Neural progenitor cell (in vitro differentiated cells): ENCODE measurements around the gene SLC16A12. TPM values are rescaled to one million over a fixed set of nuclear protein-coding genes. Genes with fewer than 3 reads are reported as not detected.
"Not testable (repeated sequence)": the region's sequence is repeated elsewhere in the genome, so short reads cannot be mapped to it uniquely, and the experiment has no call there.

Experiments
- DNase-seq: peaks from one replicate; pipeline ENCODE4 v3.0.0-alpha.2; 2016; ENCODE audit warnings: low spot score
- H2AFZ ChIP-seq: fragments of 200-600 bp; sonication (generic); replicated peaks from 2 replicates; pipeline ENCODE4 v1.6.1; 2016; ENCODE audit warnings: antibody characterized with exemption
- H3F3A ChIP-seq: fragments of 200-600 bp; sonication (generic); 2 replicates; pipeline ENCODE4 v1.6.1; 2016; ENCODE audit warnings: antibody characterized with exemption, low read depth
- H3K27ac ChIP-seq: fragments of 200-600 bp; sonication (generic); 2 replicates; pipeline ENCODE4 v1.5.1; 2016; ENCODE audit warnings: mild to moderate bottlenecking
- H3K27me3 ChIP-seq: fragments of 200-600 bp; sonication (generic); 2 replicates; pipeline ENCODE4 v1.6.1; 2016; ENCODE audit warnings: mild to moderate bottlenecking, moderate library complexity
- H3K36me3 ChIP-seq: fragments of 200-600 bp; sonication (generic); 2 replicates; pipeline ENCODE4 v1.5.1; 2016
- H3K4me1 ChIP-seq: fragments of 200-600 bp; sonication (generic); 2 replicates; pipeline ENCODE4 v1.6.1; 2016; ENCODE audit warnings: mixed run types
- H3K4me2 ChIP-seq: fragments of 200-600 bp; sonication (generic); 2 replicates; pipeline ENCODE4 v1.6.1; 2016
- H3K4me3 ChIP-seq: fragments of 200-600 bp; sonication (generic); 2 replicates; pipeline ENCODE4 v1.5.1; 2016
- H3K79me2 ChIP-seq: fragments of 200-600 bp; sonication (generic); 2 replicates; pipeline ENCODE4 v1.6.1; 2016; ENCODE audit warnings: low read depth
- H3K9ac ChIP-seq: fragments of 200-600 bp; sonication (generic); 2 replicates; pipeline ENCODE4 v1.6.1; 2016
- H3K9me3 ChIP-seq: fragments of 200-600 bp; sonication (generic); 2 replicates; pipeline ENCODE4 v1.5.1; 2016; ENCODE audit warnings: low read depth
- H4K20me1 ChIP-seq: fragments of 200-600 bp; sonication (generic); 2 replicates; pipeline ENCODE4 v1.6.1; 2016; ENCODE audit warnings: low read depth
- H3K27ac Mint-ChIP-seq: 3 replicates; pipeline ENCODE4 v1.8.0; 2021; ENCODE audit warnings: mixed read lengths
- H3K27me3 Mint-ChIP-seq: 2 replicates; pipeline ENCODE4 v1.8.0; 2022; ENCODE audit warnings: low read depth, mild to moderate bottlenecking, inconsistent platforms, moderate library complexity, mixed read lengths; ENCODE audit not compliant: insufficient read depth
- H3K36me3 Mint-ChIP-seq: 3 replicates; pipeline ENCODE4 v1.8.0; 2021; ENCODE audit warnings: mixed read lengths
- H3K4me1 Mint-ChIP-seq: 3 replicates; pipeline ENCODE4 v1.8.0; 2021; ENCODE audit warnings: mixed read lengths
- H3K4me3 Mint-ChIP-seq: 3 replicates; pipeline ENCODE4 v1.8.0; 2021; ENCODE audit warnings: mild to moderate bottlenecking, moderate library complexity, mixed read lengths
- H3K9me3 Mint-ChIP-seq: 3 replicates; pipeline ENCODE4 v1.8.0; 2020; ENCODE audit warnings: mixed read lengths
- EZH2 ChIP-seq: fragments of 200-600 bp; sonication (generic); IDR thresholded peaks from 2 replicates; pipeline ENCODE4 v1.6.1; 2017; ENCODE audit warnings: antibody characterized with exemption, mild to moderate bottlenecking, moderate library complexity
- EZH2phosphoT487 ChIP-seq: fragments of 200-600 bp; sonication (generic); IDR thresholded peaks from 2 replicates; pipeline ENCODE4 v1.6.1; 2017; ENCODE audit warnings: antibody characterized with exemption
- total RNA-seq: library from RNA; depleted of rRNA; stranded (reverse); fragments of >200 nt; gene quantifications from 2 replicates; pipeline ENCODE4 v1.2.3, GENCODE V29; 2015; ENCODE audit warnings: low replicate concordance
- TF ChIP-seq, protein P1 (sequence below): fragments of 200-600 bp; sonication (generic); IDR thresholded peaks from 2 replicates; pipeline ENCODE4 v1.5.1; 2017; ENCODE audit warnings: antibody characterized with exemption, mild to moderate bottlenecking

Gene SLC16A12
- total RNA-seq, 1 donor from 2014 or later: not detected

- no peak overlapping the region for H3K9ac ChIP-seq
- no peaks in the 10 kb centered on the region for H4K20me1 ChIP-seq
- TF ChIP-seq EZH2phosphoT487 (no peak), EZH2 (no peak)
- TF ChIP-seq, protein P1, sequence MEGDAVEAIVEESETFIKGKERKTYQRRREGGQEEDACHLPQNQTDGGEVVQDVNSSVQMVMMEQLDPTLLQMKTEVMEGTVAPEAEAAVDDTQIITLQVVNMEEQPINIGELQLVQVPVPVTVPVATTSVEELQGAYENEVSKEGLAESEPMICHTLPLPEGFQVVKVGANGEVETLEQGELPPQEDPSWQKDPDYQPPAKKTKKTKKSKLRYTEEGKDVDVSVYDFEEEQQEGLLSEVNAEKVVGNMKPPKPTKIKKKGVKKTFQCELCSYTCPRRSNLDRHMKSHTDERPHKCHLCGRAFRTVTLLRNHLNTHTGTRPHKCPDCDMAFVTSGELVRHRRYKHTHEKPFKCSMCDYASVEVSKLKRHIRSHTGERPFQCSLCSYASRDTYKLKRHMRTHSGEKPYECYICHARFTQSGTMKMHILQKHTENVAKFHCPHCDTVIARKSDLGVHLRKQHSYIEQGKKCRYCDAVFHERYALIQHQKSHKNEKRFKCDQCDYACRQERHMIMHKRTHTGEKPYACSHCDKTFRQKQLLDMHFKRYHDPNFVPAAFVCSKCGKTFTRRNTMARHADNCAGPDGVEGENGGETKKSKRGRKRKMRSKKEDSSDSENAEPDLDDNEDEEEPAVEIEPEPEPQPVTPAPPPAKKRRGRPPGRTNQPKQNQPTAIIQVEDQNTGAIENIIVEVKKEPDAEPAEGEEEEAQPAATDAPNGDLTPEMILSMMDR: no peak
- Mint-ChIP-seq H3K4me1 (no peaks in the 10 kb centered on the region), H3K36me3 (no peaks in the 10 kb centered on the region), H3K4me3 (no peak overlapping the region), H3K9me3 (peaks cover 2% of the 10 kb centered on the region), H3K27me3 (peaks cover 3% of the 10 kb centered on the region), H3K27ac (no peak overlapping the region)
- no peak overlapping the region for H3K4me2 ChIP-seq
- H3K27me3 ChIP-seq: no peaks in the 10 kb centered on the region
- no peaks in the 10 kb centered on the region for H3K79me2 ChIP-seq
- DNase-seq: no peak
- no peak overlapping the region for H3K27ac ChIP-seq
- no peak overlapping the region for H2AFZ ChIP-seq
- no peak overlapping the region for H3K4me3 ChIP-seq
- H3K4me1 ChIP-seq: no peaks in the 10 kb centered on the region
- H3K36me3 ChIP-seq: no peaks in the 10 kb centered on the region
- no peaks in the 10 kb centered on the region for H3F3A ChIP-seq
- no peaks in the 10 kb centered on the region for H3K9me3 ChIP-seq
These were observed 84.5 kb downstream of the SLC16A12 start for GRCh38 chr10:89450901-89451300.

- H3K27me3 Mint-ChIP-seq, H3K27ac ChIP-seq, H2AFZ ChIP-seq, H3K9me3 ChIP-seq, H3K27me3 ChIP-seq, H3K79me2 ChIP-seq, H3K36me3 Mint-ChIP-seq, H3K27ac Mint-ChIP-seq, H3K36me3 ChIP-seq, H3K4me1 Mint-ChIP-seq, H3F3A ChIP-seq, H3K9me3 Mint-ChIP-seq, H3K4me3 ChIP-seq, H3K4me2 ChIP-seq, DNase-seq, H3K9ac ChIP-seq, H3K4me3 Mint-ChIP-seq, H3K4me1 ChIP-seq, H4K20me1 ChIP-seq: not testable (repeated sequence)
These were observed 90.6 kb downstream of the SLC16A12 start for GRCh38 chr10:89444819-89445218.

DNA sequence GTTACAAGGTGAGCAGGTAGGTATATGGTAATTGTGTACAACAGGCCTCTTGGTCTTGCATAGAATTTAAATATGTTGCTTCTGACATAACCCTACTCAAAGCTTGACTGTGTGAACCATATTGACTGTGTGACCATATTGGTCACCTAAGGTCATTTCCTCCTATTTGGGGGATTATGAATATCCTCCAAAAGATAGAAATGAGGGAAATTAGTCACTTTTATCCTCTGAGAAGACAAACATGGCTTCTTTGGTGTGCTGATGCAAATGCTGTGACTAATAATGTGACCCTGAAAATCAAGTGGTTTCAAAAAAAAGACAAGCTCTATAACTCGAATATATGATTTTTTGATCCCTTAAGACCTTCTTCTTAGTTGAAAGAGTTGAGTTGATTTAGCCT is 93.1 kb downstream of the SLC16A12 start:
- no peak overlapping the region for H3K4me2 ChIP-seq
- H2AFZ ChIP-seq: no peak overlapping the region
- H4K20me1 ChIP-seq: no peaks in the 10 kb centered on the region
- no peaks in the 10 kb centered on the region for H3K36me3 ChIP-seq
- no peaks in the 10 kb centered on the region for H3K9me3 ChIP-seq
- H3K4me3 Mint-ChIP-seq: no peak overlapping the region
- TF ChIP-seq EZH2phosphoT487 (no peak), EZH2 (no peak)
- TF ChIP-seq, protein P1: no peak
- H3K27ac Mint-ChIP-seq: no peak overlapping the region
- no peaks in the 10 kb centered on the region for H3K79me2 ChIP-seq
- peaks cover 5% of the 10 kb centered on the region for H3K9me3 Mint-ChIP-seq
- H3K4me3 ChIP-seq: no peak overlapping the region
- H3K36me3 Mint-ChIP-seq: no peaks in the 10 kb centered on the region
- H3K4me1 ChIP-seq: no peaks in the 10 kb centered on the region
- no peaks in the 10 kb centered on the region for H3K27me3 ChIP-seq
- H3F3A ChIP-seq: no peaks in the 10 kb centered on the region
- no peak overlapping the region for H3K9ac ChIP-seq
- peaks cover 2% of the 10 kb centered on the region for H3K27me3 Mint-ChIP-seq
- no peaks in the 10 kb centered on the region for H3K4me1 Mint-ChIP-seq
- no peak for DNase-seq
- H3K27ac ChIP-seq: no peak overlapping the region

DNA sequence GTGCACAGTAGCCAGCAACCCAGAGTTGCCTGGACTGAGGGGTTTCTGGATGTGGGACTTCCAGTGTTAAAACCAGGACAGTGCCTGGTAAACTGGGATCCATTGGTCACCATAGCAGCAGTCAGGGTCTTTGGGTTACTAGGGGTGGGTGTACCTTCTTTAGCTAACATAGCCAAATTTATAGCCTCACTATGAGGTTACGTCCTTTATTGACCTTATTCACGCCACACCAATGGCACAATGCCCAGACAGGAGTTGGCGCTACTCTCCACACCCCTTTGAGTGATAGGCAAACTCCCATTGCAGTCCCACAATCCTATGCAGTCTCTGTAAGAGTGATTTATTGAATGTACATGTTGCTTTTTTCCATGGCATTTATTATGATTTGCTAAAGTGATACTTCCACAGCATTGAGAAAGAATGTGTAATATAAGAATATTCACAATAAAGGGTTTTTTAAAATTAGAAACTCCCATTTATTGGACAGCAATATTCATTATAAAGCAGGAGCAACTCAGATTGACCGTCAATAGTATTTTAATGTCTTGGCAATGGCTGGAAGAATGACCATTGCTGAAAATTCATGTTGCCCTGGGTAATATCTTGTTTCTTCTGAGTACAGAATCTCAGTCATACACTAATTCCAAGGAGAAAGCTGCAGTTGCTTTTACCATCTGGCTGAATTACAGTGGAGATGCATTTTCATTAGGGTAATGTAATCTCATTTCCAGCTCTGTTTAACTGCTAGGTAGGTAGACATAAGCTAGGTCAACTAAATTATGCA is 95.0 kb downstream of the SLC16A12 start:
- Histone ChIP-seq H3K4me2 (no peak overlapping the region), H3F3A (no peaks in the 10 kb centered on the region), H2AFZ (no peak overlapping the region), H3K36me3 (no peaks in the 10 kb centered on the region), H3K79me2 (no peaks in the 10 kb centered on the region), H4K20me1 (no peaks in the 10 kb centered on the region), H3K4me3 (no peak overlapping the region), H3K9me3 (no peaks in the 10 kb centered on the region), H3K4me1 (no peaks in the 10 kb centered on the region), H3K27ac (no peak overlapping the region), H3K27me3 (no peaks in the 10 kb centered on the region), H3K9ac (no peak overlapping the region)
- H3K4me3 Mint-ChIP-seq: no peak overlapping the region
- TF ChIP-seq EZH2phosphoT487: no peak
- TF ChIP-seq EZH2: no peak
- TF ChIP-seq, protein P1: no peak
- H3K9me3 Mint-ChIP-seq: no peaks in the 10 kb centered on the region
- H3K27ac Mint-ChIP-seq: no peak overlapping the region
- no peaks in the 10 kb centered on the region for H3K4me1 Mint-ChIP-seq
- no peak for DNase-seq
- peaks cover 2% of the 10 kb centered on the region for H3K27me3 Mint-ChIP-seq
- no peaks in the 10 kb centered on the region for H3K36me3 Mint-ChIP-seq
